Uterus (tissue), 4 donors: ENCODE data around the gene TEAD4. TPM values are rescaled to one million over a fixed set of nuclear protein-coding genes. Genes with fewer than 3 reads are reported as not detected.
A peak's percentile ranks its signal among the peaks of the same experiment; 100 is the strongest.

ENCODE experiments used
- DNase-seq, 2 donors: peaks; one replicate each; pipeline ENCODE4 v3.0.0-alpha.2; 2019 to 2020
- H3K27ac ChIP-seq, 2 donors: fragments of 200-600 bp; sonication (generic); 1 replicate in 1 of 2; 2 replicates in 1 of 2; pipeline ENCODE4 v1.5.1; 2016 to 2018
- H3K27me3 ChIP-seq, 2 donors: fragments of 200-600 bp; sonication (generic); one replicate each; pipeline ENCODE4 v1.5.1; 2018 to 2019; ENCODE audit warnings: control low read depth in 1 of 2
- H3K36me3 ChIP-seq, 2 donors: fragments of 200-600 bp; sonication (generic); one replicate each; pipeline ENCODE4 v1.5.1; 2019; ENCODE audit warnings: control low read depth in 1 of 2
- H3K4me1 ChIP-seq, 2 donors: fragments of 200-600 bp; sonication (generic); one replicate each; pipeline ENCODE4 v1.5.1; 2018 to 2019; ENCODE audit warnings: control low read depth in 1 of 2
- H3K4me3 ChIP-seq, 2 donors: fragments of 200-600 bp; sonication (generic); 1 replicate in 1 of 2; 2 replicates in 1 of 2; pipeline ENCODE4 v1.5.1; 2018 to 2019; ENCODE audit warnings: mild to moderate bottlenecking in 1 of 2
- H3K9me3 ChIP-seq, 2 donors: fragments of 200-600 bp; sonication (generic); one replicate each; pipeline ENCODE4 v1.5.1; 2019; ENCODE audit warnings: control low read depth in 1 of 2
- POLR2A ChIP-seq, 2 donors: fragments of 450-650 bp; IDR thresholded peaks; one replicate each; pipeline ENCODE4 v1.6.1; 2016; ENCODE audit warnings: antibody characterized with exemption in 2 of 2, mild to moderate bottlenecking in 1 of 2, moderate library complexity in 1 of 2
- intact Hi-C: fragments of 100-400 bp; cut with DNase I; formaldehyde crosslinking; loops from one replicate; pipeline ENCODE4 v1.15.1; 2023; ENCODE audit warnings: low total_unique reads
- total RNA-seq, 4 donors: library from RNA; depleted of rRNA in 3 of 4; stranded (reverse); fragments of >200 nt in 3 of 4; gene quantifications; one replicate each; pipeline versions ENCODE4 v1.1.0 to v1.2.4, GENCODE V29; 2014 to 2023
- TF ChIP-seq, protein P1 (sequence below), 4 experiments: fragments of 200-600 bp in 2 of 4; fragments of 450-650 bp in 2 of 4; sonication (generic) in 2 of 4; IDR thresholded peaks; one replicate each; pipeline ENCODE4 v1.5.1; 2016 to 2019; ENCODE audit warnings: antibody characterized with exemption in 4 of 4, mild to moderate bottlenecking in 2 of 4, moderate library complexity in 1 of 4
- donor health status: DM: yes; HTN: yes; CAD: no.

TEAD4 gene
- total RNA-seq, 4 donors from 2014 or later = 1.3 to 33.8 (median 14.9) TPM

DNA sequence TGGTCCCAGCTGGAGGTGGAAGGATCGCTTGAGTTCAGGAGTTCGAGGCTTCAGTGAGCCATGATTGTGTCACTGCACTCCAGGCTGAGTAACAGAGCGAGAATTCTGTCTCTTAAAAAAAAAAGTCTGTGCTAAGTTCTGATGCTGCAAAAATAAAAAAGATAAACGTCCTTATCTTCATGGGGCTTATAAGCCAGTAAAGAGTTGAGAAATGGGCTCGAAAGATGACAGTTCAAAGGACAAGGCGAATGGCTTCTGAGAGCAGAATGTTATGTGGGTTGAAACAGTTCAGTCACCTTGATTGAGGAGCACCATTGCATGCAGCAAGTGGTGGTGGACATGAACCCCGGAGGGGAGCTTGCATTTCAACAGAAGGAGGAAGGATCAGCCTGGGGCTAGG lies 122.7 kb downstream of the TEAD4 start:
- H3K9me3 ChIP-seq = no peaks in the 10 kb centered on the region
- H3K27me3 ChIP-seq = no peaks in the 10 kb centered on the region
- intact Hi-C loops = no loop called here
- no peak overlapping the region for H3K4me3 ChIP-seq
- H3K27ac ChIP-seq = no peak overlapping the region
- DNase-seq = no peak
- H3K4me1 ChIP-seq = peaks cover 0 to 4% of the 10 kb centered on the region in 2 donors
- no peaks in the 10 kb centered on the region for H3K36me3 ChIP-seq
- no peak for TF ChIP-seq POLR2A (IDR thresholded peaks at IDR 0.05)
- TF ChIP-seq, protein P1, sequence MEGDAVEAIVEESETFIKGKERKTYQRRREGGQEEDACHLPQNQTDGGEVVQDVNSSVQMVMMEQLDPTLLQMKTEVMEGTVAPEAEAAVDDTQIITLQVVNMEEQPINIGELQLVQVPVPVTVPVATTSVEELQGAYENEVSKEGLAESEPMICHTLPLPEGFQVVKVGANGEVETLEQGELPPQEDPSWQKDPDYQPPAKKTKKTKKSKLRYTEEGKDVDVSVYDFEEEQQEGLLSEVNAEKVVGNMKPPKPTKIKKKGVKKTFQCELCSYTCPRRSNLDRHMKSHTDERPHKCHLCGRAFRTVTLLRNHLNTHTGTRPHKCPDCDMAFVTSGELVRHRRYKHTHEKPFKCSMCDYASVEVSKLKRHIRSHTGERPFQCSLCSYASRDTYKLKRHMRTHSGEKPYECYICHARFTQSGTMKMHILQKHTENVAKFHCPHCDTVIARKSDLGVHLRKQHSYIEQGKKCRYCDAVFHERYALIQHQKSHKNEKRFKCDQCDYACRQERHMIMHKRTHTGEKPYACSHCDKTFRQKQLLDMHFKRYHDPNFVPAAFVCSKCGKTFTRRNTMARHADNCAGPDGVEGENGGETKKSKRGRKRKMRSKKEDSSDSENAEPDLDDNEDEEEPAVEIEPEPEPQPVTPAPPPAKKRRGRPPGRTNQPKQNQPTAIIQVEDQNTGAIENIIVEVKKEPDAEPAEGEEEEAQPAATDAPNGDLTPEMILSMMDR (IDR thresholded peaks at IDR 0.05) = no peak

DNA sequence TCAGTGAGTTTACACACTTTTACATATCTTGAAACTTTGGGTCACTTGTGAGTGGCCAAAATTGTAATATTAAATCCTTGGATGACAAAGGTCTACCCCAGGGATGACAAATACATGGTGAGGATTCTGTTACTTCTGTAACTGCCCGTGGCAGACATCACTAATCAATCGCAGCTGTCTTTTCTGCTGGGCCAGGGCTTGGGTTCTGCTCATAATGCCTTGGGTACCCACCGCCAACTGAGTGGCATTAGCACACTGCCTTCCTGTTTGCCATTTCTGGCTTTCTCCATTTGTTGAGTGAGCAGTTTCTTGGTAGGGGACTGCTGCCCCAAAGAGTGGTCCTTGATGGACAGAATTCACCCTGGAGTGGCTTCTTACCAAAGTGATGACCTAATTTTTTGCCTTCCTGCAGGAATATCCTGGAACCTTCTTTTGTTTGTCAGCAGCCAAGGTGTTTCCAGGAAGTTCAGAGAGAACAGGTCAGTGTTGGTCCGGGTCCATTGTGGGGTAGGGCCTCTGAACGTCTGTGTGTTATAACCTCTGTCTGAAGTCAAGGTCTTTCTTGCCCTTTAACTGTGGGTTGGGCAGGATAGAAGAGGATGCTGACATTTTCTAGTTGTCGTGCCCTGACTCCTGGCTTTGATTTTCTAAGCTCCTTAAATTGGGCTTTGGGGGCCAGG lies 124.2 kb downstream of the TEAD4 start:
- peaks cover 0 to 4% of the 10 kb centered on the region in 2 donors for H3K4me1 ChIP-seq
- H3K27ac ChIP-seq = peak overlapping the region; percentile 58 to 69
- no peak overlapping the region for H3K4me3 ChIP-seq
- no peaks in the 10 kb centered on the region for H3K9me3 ChIP-seq
- intact Hi-C loops = no loop called here
- H3K27me3 ChIP-seq = no peaks in the 10 kb centered on the region
- no peak for DNase-seq
- no peaks in the 10 kb centered on the region for H3K36me3 ChIP-seq
- TF ChIP-seq POLR2A (IDR thresholded peaks at IDR 0.05) = no peak
- TF ChIP-seq, protein P1 (IDR thresholded peaks at IDR 0.05) = no peak

DNA sequence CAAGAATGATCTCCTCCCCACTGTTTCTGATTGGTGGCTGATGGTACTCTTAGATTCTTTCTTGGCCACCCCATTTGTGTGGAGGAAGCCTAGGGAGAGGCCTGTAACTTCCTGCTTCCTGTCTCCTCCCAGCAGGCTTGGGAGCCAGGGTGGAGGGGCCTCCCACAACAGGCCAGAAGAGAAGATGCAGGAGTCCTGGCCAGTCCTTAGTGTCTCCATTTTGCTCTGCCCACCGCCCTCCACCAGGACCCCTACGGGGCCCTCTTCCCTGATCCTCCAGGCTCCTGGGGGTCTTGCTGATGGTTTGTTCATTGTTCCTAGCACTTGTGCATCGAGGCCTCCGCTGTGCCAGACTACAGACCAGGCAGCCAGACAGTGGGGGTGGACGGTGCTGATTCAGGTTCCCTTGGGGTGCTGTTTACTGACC lies 124.7 kb downstream of the TEAD4 start:
- Histone ChIP-seq H3K36me3 (no peaks in the 10 kb centered on the region), H3K4me1 (peaks cover 0 to 3% of the 10 kb centered on the region in 2 donors), H3K9me3 (no peaks in the 10 kb centered on the region), H3K27ac (peak overlapping the region; percentile 58 to 69), H3K4me3 (no peak overlapping the region), H3K27me3 (no peaks in the 10 kb centered on the region)
- intact Hi-C loops = no loop called here
- no peak for TF ChIP-seq POLR2A (IDR thresholded peaks at IDR 0.05)
- TF ChIP-seq, protein P1 (IDR thresholded peaks at IDR 0.05) = no peak
- no peak for DNase-seq

DNA sequence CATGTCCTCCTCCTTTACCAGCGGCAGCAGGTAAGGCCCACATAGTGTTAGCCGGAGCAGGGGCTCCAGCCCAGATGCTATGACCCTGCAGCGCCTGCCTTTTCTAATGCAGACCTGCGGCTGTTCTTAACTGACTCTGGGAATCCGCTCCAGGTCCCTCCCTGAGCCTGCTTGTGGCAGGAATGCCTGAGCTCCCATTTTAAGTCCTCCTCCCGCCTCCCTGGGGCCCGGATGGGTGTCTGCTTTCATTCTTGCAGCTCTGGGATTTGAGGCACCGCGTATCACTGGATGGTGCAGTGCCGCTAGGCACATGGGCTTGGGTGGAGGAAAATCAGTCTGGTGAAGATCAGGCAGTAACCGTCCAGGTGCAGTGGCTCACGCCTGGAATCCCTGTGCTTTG lies 125.5 kb downstream of the TEAD4 start:
- Histone ChIP-seq H3K27ac (peak overlapping the region; percentile 58 to 69), H3K27me3 (no peaks in the 10 kb centered on the region), H3K4me1 (no peaks in the 10 kb centered on the region), H3K9me3 (no peaks in the 10 kb centered on the region), H3K36me3 (no peaks in the 10 kb centered on the region), H3K4me3 (no peak overlapping the region)
- no peak for TF ChIP-seq POLR2A (IDR thresholded peaks at IDR 0.05)
- TF ChIP-seq, protein P1 (IDR thresholded peaks at IDR 0.05) = no peak
- no peak for DNase-seq
- intact Hi-C loops = no loop called here

DNA sequence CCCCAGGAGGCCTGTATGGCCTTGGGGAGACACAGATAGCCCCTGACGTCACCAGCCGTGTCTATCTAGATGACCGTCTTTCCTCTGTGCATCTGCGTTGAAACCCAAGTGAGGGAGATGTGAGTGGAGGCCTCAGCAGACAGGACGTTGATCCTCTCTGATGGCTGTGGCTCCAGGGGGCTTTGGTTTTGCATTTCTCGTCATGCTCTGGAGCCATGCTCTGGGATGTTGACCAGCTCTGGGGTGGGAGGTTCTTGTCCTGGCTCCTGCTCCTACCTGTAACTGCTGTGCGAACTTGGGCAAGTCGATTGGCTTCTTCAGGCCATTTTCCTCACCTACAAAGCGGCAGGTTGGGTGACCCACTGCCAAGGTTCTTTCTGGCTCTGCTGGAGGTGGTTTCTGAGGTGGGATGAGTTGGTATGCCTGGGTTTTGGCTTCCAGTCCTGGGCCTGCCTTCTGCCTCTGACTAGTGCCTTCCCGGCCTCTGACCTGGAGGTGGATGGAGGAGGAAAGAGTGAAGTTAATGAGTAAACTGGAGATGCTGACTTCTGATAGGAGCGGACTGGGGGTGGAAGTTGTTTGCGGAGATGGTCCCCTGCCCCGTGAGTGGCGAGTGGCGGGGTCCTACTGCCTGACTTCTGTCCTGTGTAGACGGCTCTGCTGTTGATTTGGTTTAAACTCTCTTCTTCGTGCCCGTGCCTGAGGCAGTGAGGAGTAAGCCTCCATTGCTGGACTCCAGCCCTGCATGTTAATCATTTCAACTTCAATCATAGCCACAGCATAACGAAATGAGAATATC lies 126.3 kb downstream of the TEAD4 start:
- intact Hi-C loops = no loop called here
- DNase-seq = no peak
- TF ChIP-seq POLR2A (IDR thresholded peaks at IDR 0.05) = no peak
- TF ChIP-seq, protein P1 (IDR thresholded peaks at IDR 0.05) = no peak
- no peaks in the 10 kb centered on the region for H3K4me1 ChIP-seq
- no peaks in the 10 kb centered on the region for H3K36me3 ChIP-seq
- no peaks in the 10 kb centered on the region for H3K27me3 ChIP-seq
- no peak overlapping the region for H3K4me3 ChIP-seq
- H3K27ac ChIP-seq = peak overlapping the region in 1 of 2 donors; percentile 10
- H3K9me3 ChIP-seq = no peaks in the 10 kb centered on the region
